Parathyroid adenoma (tissue), 2 donors: Measurements from ENCODE around the gene GOLGA2.

ENCODE experiments used
- H2AFZ ChIP-seq: fragments of 300-600 bp; sonication (generic); one replicate; pipeline ENCODE4 v1.7.0; 2017; ENCODE audit warnings: antibody characterized with exemption, mild to moderate bottlenecking
- H3K27ac ChIP-seq: fragments of 300-600 bp; sonication (generic); one replicate; pipeline ENCODE4 v1.7.0; 2017
- H3K27me3 ChIP-seq: fragments of 300-600 bp; sonication (generic); one replicate; pipeline ENCODE4 v1.7.0; 2017; ENCODE audit warnings: low read length; ENCODE audit not compliant: control insufficient read depth, insufficient read depth
- H3K36me3 ChIP-seq: fragments of 300-600 bp; sonication (generic); one replicate; pipeline ENCODE4 v1.7.0; 2017; ENCODE audit warnings: low read length; ENCODE audit not compliant: control insufficient read depth, insufficient read depth
- H3K4me1 ChIP-seq: fragments of 300-600 bp; sonication (generic); one replicate; pipeline ENCODE4 v1.7.0; 2017; ENCODE audit warnings: control low read depth
- H3K4me2 ChIP-seq: fragments of 300-600 bp; sonication (generic); one replicate; pipeline ENCODE4 v1.7.0; 2017; ENCODE audit warnings: low read length
- H3K4me3 ChIP-seq: fragments of 300-600 bp; sonication (generic); one replicate; pipeline ENCODE4 v1.7.0; 2017; ENCODE audit warnings: low read depth, low read length
- H3K79me2 ChIP-seq: fragments of 300-600 bp; sonication (generic); one replicate; pipeline ENCODE4 v1.7.0; 2017; ENCODE audit warnings: control low read depth
- H3K9ac ChIP-seq: fragments of 300-600 bp; sonication (generic); one replicate; pipeline ENCODE4 v1.7.0; 2017; ENCODE audit warnings: mild to moderate bottlenecking
- H3K9me3 ChIP-seq: fragments of 300-600 bp; sonication (generic); one replicate; pipeline ENCODE4 v1.7.0; 2017; ENCODE audit warnings: low read length; ENCODE audit not compliant: control insufficient read depth
- TF ChIP-seq, protein P1 (sequence below): fragments of 300-600 bp; sonication (generic); IDR thresholded peaks from one replicate; pipeline ENCODE4 v1.7.0; 2017; ENCODE audit warnings: antibody characterized with exemption, mild to moderate bottlenecking
- donor health status: primary hyperparathyroidism.

GOLGA2 gene

DNA sequence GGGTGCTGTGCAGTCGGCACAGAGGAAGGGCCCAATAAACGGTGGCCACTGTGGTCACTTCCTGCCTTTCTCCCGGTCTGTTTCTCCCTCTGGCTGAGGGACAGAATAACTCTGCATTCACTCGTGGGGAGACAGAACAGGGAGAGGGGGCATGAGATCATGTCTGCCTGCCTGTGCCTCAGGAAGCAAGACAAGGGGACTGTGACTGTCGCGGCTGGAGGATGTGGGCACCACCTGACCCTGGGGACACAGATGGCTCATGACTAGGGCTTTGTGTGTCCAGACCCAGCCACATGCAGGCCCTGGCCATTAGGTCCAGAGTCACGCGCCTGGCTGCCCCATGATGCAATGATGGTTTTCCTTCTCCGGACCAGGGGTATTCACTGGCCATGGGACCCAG, 40.6 kb upstream of the GOLGA2 start:
- Histone ChIP-seq H3K9me3 (no peaks in the 10 kb centered on the region), H3K9ac (no peak overlapping the region), H3K4me3 (no peak overlapping the region), H3K36me3 (no peaks in the 10 kb centered on the region), H3K79me2 (no peaks in the 10 kb centered on the region), H2AFZ (no peak overlapping the region), H3K27me3 (no peaks in the 10 kb centered on the region), H3K27ac (no peak overlapping the region), H3K4me2 (no peak overlapping the region), H3K4me1 (peaks cover under 1% of the 10 kb centered on the region)
- TF ChIP-seq, protein P1, sequence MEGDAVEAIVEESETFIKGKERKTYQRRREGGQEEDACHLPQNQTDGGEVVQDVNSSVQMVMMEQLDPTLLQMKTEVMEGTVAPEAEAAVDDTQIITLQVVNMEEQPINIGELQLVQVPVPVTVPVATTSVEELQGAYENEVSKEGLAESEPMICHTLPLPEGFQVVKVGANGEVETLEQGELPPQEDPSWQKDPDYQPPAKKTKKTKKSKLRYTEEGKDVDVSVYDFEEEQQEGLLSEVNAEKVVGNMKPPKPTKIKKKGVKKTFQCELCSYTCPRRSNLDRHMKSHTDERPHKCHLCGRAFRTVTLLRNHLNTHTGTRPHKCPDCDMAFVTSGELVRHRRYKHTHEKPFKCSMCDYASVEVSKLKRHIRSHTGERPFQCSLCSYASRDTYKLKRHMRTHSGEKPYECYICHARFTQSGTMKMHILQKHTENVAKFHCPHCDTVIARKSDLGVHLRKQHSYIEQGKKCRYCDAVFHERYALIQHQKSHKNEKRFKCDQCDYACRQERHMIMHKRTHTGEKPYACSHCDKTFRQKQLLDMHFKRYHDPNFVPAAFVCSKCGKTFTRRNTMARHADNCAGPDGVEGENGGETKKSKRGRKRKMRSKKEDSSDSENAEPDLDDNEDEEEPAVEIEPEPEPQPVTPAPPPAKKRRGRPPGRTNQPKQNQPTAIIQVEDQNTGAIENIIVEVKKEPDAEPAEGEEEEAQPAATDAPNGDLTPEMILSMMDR: no peak

DNA sequence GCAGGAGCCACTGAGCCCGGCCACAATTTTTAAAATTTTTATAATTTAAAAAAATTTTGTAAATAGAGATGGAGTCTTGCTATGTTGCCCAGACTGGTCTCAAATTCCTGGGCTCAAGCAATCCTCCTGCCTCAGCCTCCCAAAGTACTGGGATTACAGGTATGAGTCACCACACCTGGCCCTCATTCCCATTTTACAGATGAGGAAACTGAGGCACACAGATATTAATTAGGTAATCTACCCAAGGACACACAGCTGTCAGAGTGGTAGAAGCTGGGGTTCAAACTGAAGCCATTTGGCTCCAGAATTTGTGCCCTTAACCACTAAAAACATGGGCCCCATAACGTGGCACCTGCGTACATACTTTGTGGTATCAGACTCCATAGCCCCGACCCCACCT, 38.9 kb upstream of the GOLGA2 start:
- H3K4me2 ChIP-seq: no peak overlapping the region
- H3K9ac ChIP-seq: no peak overlapping the region
- H3K36me3 ChIP-seq: no peaks in the 10 kb centered on the region
- H3K27ac ChIP-seq: no peak overlapping the region
- H3K4me3 ChIP-seq: no peak overlapping the region
- TF ChIP-seq, protein P1: no peak
- no peaks in the 10 kb centered on the region for H3K79me2 ChIP-seq
- no peaks in the 10 kb centered on the region for H3K27me3 ChIP-seq
- no peak overlapping the region for H2AFZ ChIP-seq
- no peaks in the 10 kb centered on the region for H3K9me3 ChIP-seq
- H3K4me1 ChIP-seq: no peaks in the 10 kb centered on the region

GRCh38 chr9:128310461-128310860, 34.7 kb upstream of the GOLGA2 start:
- Histone ChIP-seq H3K36me3 (no peaks in the 10 kb centered on the region), H3K4me2 (no peak overlapping the region), H3K27ac (no peak overlapping the region), H3K4me3 (no peak overlapping the region), H2AFZ (no peak overlapping the region), H3K9me3 (no peaks in the 10 kb centered on the region), H3K79me2 (no peaks in the 10 kb centered on the region), H3K27me3 (no peaks in the 10 kb centered on the region), H3K9ac (no peak overlapping the region), H3K4me1 (no peaks in the 10 kb centered on the region)
- TF ChIP-seq, protein P1: no peak

DNA sequence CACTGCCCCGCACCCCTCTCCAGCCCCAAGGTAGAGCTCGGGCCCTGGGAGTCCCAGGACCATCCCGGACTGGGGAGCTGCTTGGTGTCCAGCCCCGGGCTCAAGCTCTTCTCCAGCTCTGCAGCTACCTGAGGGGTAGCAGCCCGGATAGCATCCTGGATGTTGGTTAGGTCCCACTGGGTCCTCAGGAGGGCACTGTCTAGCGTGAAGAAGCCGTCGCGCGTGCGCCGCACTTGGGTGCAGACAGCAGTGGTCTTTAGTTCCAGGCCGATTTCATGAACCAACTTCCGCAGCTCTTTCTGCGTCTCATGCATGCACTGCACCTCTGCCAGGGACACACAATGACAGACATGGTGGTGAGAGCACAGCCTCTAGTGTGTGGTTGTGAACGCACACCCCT, 33.7 kb upstream of the GOLGA2 start:
- Histone ChIP-seq H2AFZ (no peak overlapping the region), H3K27ac (no peak overlapping the region), H3K36me3 (no peaks in the 10 kb centered on the region), H3K79me2 (no peaks in the 10 kb centered on the region), H3K27me3 (no peaks in the 10 kb centered on the region), H3K4me3 (no peak overlapping the region), H3K9me3 (no peaks in the 10 kb centered on the region), H3K9ac (no peak overlapping the region), H3K4me2 (no peak overlapping the region), H3K4me1 (no peaks in the 10 kb centered on the region)
- TF ChIP-seq, protein P1: no peak

GRCh38 chr9:128304971-128305288, 29.1 kb upstream of the GOLGA2 start:
- no peaks in the 10 kb centered on the region for H3K4me1 ChIP-seq
- H3K36me3 ChIP-seq: no peaks in the 10 kb centered on the region
- H3K4me2 ChIP-seq: no peak overlapping the region
- no peak overlapping the region for H3K9ac ChIP-seq
- H3K4me3 ChIP-seq: no peak overlapping the region
- TF ChIP-seq, protein P1: no peak
- H3K9me3 ChIP-seq: no peaks in the 10 kb centered on the region
- H3K79me2 ChIP-seq: no peaks in the 10 kb centered on the region
- no peak overlapping the region for H2AFZ ChIP-seq
- no peak overlapping the region for H3K27ac ChIP-seq
- H3K27me3 ChIP-seq: no peaks in the 10 kb centered on the region
